Measurements from ENCODE around the gene KCNN3. TPM values are rescaled to one million over a fixed set of nuclear protein-coding genes. Genes with fewer than 3 reads are reported as not detected.
A peak's percentile ranks its signal among the peaks of the same experiment; 100 is the strongest.

KCNN3 gene
- total RNA-seq, 1 donor = 0.09 TPM

GRCh38 chr1:154718566-154718965 is 151.5 kb downstream of the KCNN3 start:
- no peak for TF ChIP-seq CTCF (IDR thresholded peaks at IDR 0.05; ENCODE audit: insufficient read depth, low read length)
- no peak for DNase-seq (ENCODE audit: low read depth)
- H3K4me3 ChIP-seq (ENCODE audit: low read depth, low read length) = no peak overlapping the region

- no peak for TF ChIP-seq CTCF (IDR thresholded peaks at IDR 0.05; ENCODE audit: insufficient read depth, low read length)
- no peak for DNase-seq (ENCODE audit: low read depth)
- H3K4me3 ChIP-seq (ENCODE audit: low read depth, low read length) = no peak overlapping the region
These were observed 152.6 kb downstream of the KCNN3 start for GRCh38 chr1:154717528-154717924.

GRCh38 chr1:154716614-154717527 is 153.2 kb downstream of the KCNN3 start:
- no peak overlapping the region for H3K4me3 ChIP-seq (ENCODE audit: low read depth, low read length)
- DNase-seq (ENCODE audit: low read depth) = no peak
- TF ChIP-seq CTCF (IDR thresholded peaks at IDR 0.05; ENCODE audit: insufficient read depth, low read length) = peak; percentile 20

GRCh38 chr1:154716011-154716410 is 154.1 kb downstream of the KCNN3 start:
- H3K4me3 ChIP-seq (ENCODE audit: low read depth, low read length) = no peak overlapping the region
- no peak for TF ChIP-seq CTCF (IDR thresholded peaks at IDR 0.05; ENCODE audit: insufficient read depth, low read length)
- no peak for DNase-seq (ENCODE audit: low read depth)

- TF ChIP-seq CTCF (IDR thresholded peaks at IDR 0.05; ENCODE audit: insufficient read depth, low read length) = no peak
- no peak overlapping the region for H3K4me3 ChIP-seq (ENCODE audit: low read depth, low read length)
- no peak for DNase-seq (ENCODE audit: low read depth)
These were observed 154.7 kb downstream of the KCNN3 start for GRCh38 chr1:154715385-154715784.

- DNase-seq (ENCODE audit: low read depth) = peak; percentile 27
- no peak for TF ChIP-seq CTCF (IDR thresholded peaks at IDR 0.05; ENCODE audit: insufficient read depth, low read length)
- no peak overlapping the region for H3K4me3 ChIP-seq (ENCODE audit: low read depth, low read length)
These were observed 155.4 kb downstream of the KCNN3 start for GRCh38 chr1:154714638-154715037.
